Kidney epithelial cell (primary cell): ENCODE measurements around the gene BRI3. TPM values are rescaled to one million over a fixed set of nuclear protein-coding genes. Genes with fewer than 3 reads are reported as not detected.

Experiments
- DNase-seq: peaks from one replicate; pipeline ENCODE4 v3.0.0-alpha.2; 2010; ENCODE audit warnings: low read depth
- H3K27me3 ChIP-seq: 2 replicates; pipeline ENCODE4 v1.6.0; 2011; ENCODE audit warnings: low read length; ENCODE audit not compliant: control insufficient read depth, insufficient read depth
- H3K36me3 ChIP-seq: 2 replicates; pipeline ENCODE4 v1.5.1; 2011; ENCODE audit warnings: low read length; ENCODE audit not compliant: control insufficient read depth, insufficient read depth
- H3K4me3 ChIP-seq: 2 replicates; pipeline ENCODE4 v1.5.1; 2011; ENCODE audit warnings: low read depth, mild to moderate bottlenecking, control low read depth, low read length
- CTCF ChIP-seq: IDR thresholded peaks from 2 replicates; pipeline ENCODE4 v1.5.1; 2011; ENCODE audit warnings: mild to moderate bottlenecking, moderate library complexity, low read length, control low read depth, inconsistent platforms; ENCODE audit not compliant: insufficient read depth, poor library complexity, severe bottlenecking
- total RNA-seq: library from RNA; depleted of rRNA; stranded (reverse); fragments of >200 nt; gene quantifications from 2 replicates; pipeline ENCODE4 v1.2.3, GENCODE V29; 2015

The BRI3 gene
- total RNA-seq, 1 donor from 2014 or later = 127 TPM

GRCh38 chr7:98295467-98296192 lies 14.1 kb downstream of the BRI3 start:
- H3K36me3 ChIP-seq = no peaks in the 10 kb centered on the region
- no peak overlapping the region for H3K4me3 ChIP-seq
- H3K27me3 ChIP-seq = no peaks in the 10 kb centered on the region
- no peak for TF ChIP-seq CTCF
- DNase-seq = no peak

DNA sequence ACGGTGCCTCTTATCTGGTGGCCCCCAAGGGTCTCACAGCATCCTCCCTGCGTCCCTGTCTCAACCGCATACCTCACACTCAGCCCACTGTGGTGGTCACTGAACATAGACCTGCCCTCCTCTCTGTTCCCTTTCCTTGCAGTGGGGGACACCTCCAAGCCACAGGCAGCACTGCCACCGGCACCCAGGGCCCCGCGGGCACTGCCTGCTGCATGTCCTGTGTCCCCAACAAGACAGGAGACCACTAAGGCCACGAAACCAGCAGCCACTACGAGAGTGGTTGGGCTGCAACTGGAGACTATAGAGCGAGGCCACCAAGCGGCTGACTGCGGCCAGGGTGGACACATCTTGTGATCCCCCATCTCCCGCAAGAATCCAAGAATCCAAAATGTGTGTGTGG lies 15.3 kb downstream of the BRI3 start:
- Histone ChIP-seq H3K36me3 (no peaks in the 10 kb centered on the region), H3K27me3 (no peaks in the 10 kb centered on the region), H3K4me3 (no peak overlapping the region)
- no peak for TF ChIP-seq CTCF
- DNase-seq = no peak

- TF ChIP-seq CTCF = no peak
- DNase-seq = no peak
- no peak overlapping the region for H3K4me3 ChIP-seq
- H3K27me3 ChIP-seq = no peaks in the 10 kb centered on the region
- no peaks in the 10 kb centered on the region for H3K36me3 ChIP-seq
Observed at GRCh38 chr7:98297626-98298286, 16.3 kb downstream of the BRI3 start.

GRCh38 chr7:98300595-98301372 lies 19.3 kb downstream of the BRI3 start:
- no peak for TF ChIP-seq CTCF
- Histone ChIP-seq H3K36me3 (peaks cover 1% of the 10 kb centered on the region), H3K27me3 (no peaks in the 10 kb centered on the region), H3K4me3 (no peak overlapping the region)
- DNase-seq = no peak

- H3K36me3 ChIP-seq = peaks cover 4% of the 10 kb centered on the region
- no peak for DNase-seq
- TF ChIP-seq CTCF = no peak
Observed at GRCh38 chr7:98301693-98302470, 20.4 kb downstream of the BRI3 start.

More at GRCh38 chr7:98301693-98302470, 20.4 kb downstream of the BRI3 start:
- Histone ChIP-seq H3K27me3 (no peaks in the 10 kb centered on the region), H3K4me3 (no peak overlapping the region)
